SKM-1 treated with dmso at 0.1 percent for 144 hours (cell line): ENCODE results near the gene C1R.
"Not testable (repeated sequence)": the region's sequence is repeated elsewhere in the genome, so short reads cannot be mapped to it uniquely, and the experiment has no call there.

Experiments
- DNase-seq: peaks from one replicate; lab custom pipeline; 2025; ENCODE audit not compliant: unreplicated experiment; lab: John Stamatoyannopoulos, UW

C1R gene

GRCh38 chr12:7120166-7120565 lies 27.9 kb upstream of the C1R start:
- DNase-seq = no peak

GRCh38 chr12:7118881-7119280 lies 26.6 kb upstream of the C1R start:
- no peak for DNase-seq

DNA sequence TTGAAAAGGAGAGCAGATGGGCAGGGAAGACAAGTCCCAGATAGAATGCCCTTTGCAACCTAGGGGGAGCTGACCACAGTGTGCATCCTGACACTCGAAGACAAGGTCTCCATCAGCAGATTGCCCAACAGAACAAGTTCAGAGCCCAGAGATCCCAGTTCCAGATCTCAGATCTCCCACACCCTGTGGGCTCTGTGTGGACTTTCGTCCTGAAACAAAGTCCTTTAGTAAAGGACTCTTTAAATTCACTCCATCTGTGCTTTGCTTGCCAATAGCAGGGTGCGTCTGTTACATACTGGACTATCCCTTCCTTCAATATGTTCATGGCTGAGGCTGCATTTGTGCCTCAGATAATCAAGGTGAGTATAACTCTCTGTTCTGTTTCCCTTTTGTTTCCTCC lies 25.4 kb upstream of the C1R start:
- DNase-seq = no peak

DNA sequence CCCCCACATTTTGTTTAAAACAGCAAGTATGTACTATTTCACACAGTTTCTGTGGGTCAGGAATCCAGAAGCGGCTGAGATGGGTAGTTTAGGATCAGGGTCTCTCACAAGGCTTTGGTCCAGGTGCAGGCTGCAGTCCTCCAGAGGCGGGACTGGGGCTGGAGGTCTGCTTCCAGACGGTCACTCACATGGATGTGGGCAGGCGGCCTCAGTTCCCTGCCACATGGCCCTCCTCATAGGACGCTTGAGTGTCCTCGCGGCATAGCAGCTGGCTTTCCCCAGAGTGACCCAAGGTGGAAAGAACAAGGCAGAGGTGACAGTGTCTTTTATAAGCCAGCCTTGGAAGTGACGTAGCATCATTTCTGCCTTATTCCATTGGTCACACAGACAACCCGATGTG lies 24.7 kb upstream of the C1R start:
- no peak for DNase-seq

DNA sequence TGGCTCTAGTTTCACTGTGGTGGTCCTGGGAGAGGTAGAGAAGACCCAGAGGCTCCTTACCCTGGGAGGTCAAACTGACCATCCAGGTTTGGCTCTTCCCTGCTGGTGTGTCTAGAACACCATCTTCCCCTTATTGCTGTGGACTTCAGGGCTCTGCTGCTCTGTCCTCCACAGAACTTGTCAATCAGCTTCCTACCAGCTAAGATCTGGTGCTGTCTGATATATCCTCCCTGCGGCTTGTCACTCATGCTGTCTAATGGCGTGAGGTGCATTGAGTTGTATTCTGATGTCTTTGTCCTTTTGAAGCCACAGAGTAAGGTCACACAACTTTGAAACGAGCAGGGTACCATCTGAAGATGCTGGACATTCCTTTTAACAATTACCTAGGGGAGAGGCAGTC lies 24.0 kb upstream of the C1R start:
- DNase-seq = no peak

DNA sequence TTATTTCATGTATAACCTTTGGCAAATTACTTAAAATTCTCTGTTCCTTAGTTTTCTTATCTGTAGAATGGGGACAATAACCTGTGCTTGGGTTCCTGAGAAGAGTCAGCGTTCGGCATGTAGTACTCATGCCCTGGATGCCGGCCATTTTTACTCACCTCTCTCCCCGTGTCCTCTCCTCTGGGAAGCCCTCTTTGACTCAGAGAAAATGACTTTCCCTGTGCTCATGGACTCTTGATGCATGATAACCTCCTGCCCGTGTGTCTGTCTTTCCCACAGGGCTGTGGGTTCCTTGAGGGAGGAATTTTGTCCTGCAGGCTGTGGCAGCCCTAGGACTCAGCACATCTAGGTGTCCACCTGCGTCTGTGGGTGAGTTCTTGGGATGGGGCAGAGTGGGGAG lies 22.6 kb upstream of the C1R start:
- DNase-seq = no peak

DNA sequence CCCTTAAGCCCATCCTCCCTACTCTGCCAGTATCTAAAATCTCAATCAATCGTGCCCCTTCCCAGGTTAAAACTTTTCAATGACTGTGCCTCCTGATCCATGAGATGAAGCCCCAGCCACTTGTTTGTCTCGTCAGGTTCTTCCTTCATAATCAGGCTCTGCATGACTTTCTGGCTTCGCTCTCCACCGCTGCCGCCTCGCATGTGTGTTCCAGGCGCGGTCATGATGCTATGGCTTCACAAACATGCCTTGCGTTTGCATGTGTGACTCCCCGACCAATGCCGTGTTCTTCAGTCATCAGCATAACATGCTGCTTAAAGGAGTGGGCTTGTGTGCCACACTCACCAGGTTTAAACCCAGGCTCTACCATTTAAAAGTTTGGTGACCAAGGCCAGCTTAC lies 21.8 kb upstream of the C1R start:
- no peak for DNase-seq

GRCh38 chr12:7113389-7113871 lies 21.2 kb upstream of the C1R start:
- no peak for DNase-seq

- no peak for DNase-seq
These were observed 19.8 kb upstream of the C1R start for GRCh38 chr12:7112041-7112440.

DNA sequence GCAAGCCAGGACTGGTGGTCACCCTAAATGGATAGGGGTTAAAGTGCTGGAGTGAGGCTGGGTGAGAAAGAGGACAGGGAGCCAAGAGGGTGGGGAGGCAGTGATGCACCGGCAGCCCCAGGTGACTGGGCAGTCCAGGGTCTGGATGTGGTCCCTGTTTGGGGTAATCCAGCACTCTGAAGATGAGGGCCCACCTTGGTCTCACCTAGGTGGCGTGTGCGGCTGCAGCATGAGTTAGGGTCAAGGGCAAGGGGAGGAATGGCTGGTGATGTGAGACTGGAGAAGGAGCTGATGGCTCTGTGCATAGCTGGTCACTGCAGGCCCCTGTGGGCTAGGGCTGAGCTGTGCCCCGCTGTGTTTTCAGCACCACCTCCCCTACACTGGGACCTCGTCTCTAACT lies 18.4 kb upstream of the C1R start:
- DNase-seq = no peak

- DNase-seq = no peak
These were observed 17.3 kb upstream of the C1R start for GRCh38 chr12:7109572-7109920.

DNA sequence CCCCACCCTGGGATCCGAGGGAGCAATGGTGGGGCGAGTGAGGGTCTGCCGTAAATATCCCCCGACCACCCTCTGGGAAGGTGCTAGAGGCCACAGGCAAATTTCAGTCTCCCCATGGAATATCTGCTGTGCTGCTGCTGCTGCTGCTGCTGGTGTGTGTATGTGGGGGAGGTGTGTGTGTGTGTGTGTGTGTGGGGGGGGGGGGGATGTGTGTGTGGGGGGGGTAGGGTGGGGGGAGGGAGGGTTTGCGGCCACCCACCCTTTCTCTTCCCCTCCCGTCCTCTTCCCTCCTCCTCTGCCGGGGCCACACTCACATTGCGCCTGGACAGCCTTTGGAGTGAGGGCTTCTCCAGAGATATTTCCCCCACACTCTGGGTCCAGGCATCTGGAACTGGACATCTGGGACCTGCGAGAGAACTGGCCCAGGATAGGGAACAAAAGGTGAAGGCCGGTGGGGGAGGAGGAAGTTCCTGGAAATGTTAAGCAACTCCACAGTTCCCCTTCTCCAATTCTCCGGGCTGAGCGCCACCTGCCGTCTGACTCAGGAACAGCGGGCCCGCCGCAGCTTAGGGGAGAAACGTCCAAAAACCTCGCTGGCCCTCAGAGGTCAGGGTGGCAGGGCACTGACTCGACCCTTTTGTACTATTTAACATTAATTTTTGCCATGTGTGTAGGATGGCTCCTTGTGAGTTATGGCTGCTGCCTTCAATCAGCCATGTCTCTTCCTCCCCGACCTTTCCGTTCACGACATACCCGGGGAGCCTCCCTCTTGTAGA lies 16.7 kb upstream of the C1R start, which contains the start of gene C1RL:
TSS of gene C1RL (minus strand) at position 419 of the 776 bp plus-strand sequence. CDS start at position 385, 34 bp downstream.
- peak; percentile 64 for DNase-seq

GRCh38 chr12:7108003-7108795 lies 16.0 kb upstream of the C1R start:
- DNase-seq = peak; percentile 60

DNA sequence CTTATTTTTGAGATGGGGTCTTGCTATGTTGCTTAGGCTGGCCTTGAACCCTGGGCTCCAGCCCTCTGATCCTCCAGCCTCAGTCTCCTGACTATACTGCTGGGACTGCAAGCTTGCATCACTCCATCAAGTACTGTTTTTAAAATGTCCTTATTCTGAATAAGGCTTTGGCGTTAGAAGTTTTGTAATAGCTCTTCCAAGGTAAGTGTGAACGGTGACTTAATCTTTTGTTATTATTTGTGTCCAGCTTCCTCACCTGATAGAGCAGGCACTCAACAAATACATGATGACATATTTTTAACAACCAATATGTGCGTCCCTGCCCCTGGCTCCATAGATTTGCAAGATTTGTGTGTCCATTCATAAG lies 15.4 kb upstream of the C1R start:
- no peak for DNase-seq

- not testable (repeated sequence) for DNase-seq
These were observed 14.9 kb upstream of the C1R start for GRCh38 chr12:7107181-7107580.

DNA sequence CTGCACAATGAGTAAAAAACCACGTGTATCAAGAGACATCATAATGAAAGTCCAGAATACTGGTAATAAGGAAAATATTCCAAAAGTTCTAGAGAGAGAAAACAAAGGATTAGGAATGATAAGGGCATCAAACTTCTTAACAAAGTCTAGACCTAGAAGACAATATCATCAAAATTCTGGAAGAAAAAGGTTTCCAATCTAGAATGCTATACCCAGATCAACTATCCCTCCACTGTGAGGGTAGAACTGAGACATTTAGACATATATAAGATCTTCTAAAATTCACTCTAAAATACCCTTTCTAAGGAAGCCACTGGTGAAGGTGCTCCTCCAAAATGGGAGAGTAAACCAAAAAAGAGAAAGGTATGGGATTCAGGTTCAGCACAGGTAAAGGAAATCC lies 13.8 kb upstream of the C1R start:
- DNase-seq = no peak

GRCh38 chr12:7103837-7104584 lies 11.8 kb upstream of the C1R start:
- DNase-seq = no peak

GRCh38 chr12:7102582-7102981 lies 10.3 kb upstream of the C1R start:
- no peak for DNase-seq

GRCh38 chr12:7101694-7102131 lies 9.5 kb upstream of the C1R start:
- no peak for DNase-seq

- no peak for DNase-seq
These were observed 8.9 kb upstream of the C1R start for GRCh38 chr12:7101047-7101693.

GRCh38 chr12:7100239-7100638 lies 8.0 kb upstream of the C1R start:
- no peak for DNase-seq
